Tibial nerve (tissue), 4 donors: ENCODE measurements around the gene S100A16.

Source experiments
- EP300 ChIP-seq, 2 donors: sonication (generic); formaldehyde crosslinking; IDR thresholded peaks; one replicate each; pipeline ENCODE4 v1.6.1; 2017; ENCODE audit warnings: antibody characterized with exemption in 2 of 2, mild to moderate bottlenecking in 1 of 2
- POLR2A ChIP-seq, 2 donors: fragments of 450-650 bp; IDR thresholded peaks; one replicate each; pipeline ENCODE4 v1.6.1; 2017; ENCODE audit warnings: antibody characterized with exemption in 2 of 2, mild to moderate bottlenecking in 2 of 2, moderate library complexity in 2 of 2
- TF ChIP-seq, protein P1 (sequence below), 5 experiments: fragments of 200-600 bp in 3 of 5; fragments of 450-650 bp in 2 of 5; sonication (generic) in 3 of 5; IDR thresholded peaks; one replicate each; pipeline ENCODE4 v1.5.1; 2016 to 2019; ENCODE audit warnings: antibody characterized with exemption in 5 of 5, mild to moderate bottlenecking in 3 of 5, moderate library complexity in 2 of 5

DNA sequence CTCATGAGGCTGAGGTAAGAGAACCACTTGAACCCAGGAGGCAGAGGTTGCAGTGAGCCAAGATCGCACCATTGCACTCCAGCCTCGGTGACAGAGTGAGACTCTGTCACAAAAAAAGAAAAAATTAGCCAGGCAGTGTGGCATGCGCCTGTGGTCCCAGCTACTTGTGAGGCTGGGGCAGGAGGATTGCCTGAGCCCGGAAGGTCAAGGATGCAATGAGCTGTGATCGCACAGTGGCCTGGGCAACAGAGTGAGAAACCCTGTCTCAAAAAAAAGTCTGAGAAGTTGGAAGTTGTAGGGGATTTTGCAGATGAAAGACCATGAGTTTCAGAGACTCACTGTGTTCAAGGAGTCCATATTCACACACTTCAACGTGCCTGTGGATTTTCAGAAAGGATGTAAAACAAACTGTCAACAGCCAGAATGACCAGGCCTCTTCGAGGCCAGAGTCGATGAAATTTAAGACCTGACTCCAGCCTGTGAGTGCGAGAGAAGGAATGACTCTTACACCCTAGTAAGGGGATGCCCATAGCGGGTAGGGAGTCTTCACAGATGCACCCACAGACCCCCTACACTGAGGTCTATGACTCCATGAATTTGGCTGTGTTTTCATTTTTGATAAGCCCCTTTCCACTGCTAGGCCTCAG lies 12.2 kb upstream of the S100A16 start:
- TF ChIP-seq POLR2A (IDR thresholded peaks at IDR 0.05) (no peak), EP300 (IDR thresholded peaks at IDR 0.05) (no peak)
- TF ChIP-seq, protein P1, sequence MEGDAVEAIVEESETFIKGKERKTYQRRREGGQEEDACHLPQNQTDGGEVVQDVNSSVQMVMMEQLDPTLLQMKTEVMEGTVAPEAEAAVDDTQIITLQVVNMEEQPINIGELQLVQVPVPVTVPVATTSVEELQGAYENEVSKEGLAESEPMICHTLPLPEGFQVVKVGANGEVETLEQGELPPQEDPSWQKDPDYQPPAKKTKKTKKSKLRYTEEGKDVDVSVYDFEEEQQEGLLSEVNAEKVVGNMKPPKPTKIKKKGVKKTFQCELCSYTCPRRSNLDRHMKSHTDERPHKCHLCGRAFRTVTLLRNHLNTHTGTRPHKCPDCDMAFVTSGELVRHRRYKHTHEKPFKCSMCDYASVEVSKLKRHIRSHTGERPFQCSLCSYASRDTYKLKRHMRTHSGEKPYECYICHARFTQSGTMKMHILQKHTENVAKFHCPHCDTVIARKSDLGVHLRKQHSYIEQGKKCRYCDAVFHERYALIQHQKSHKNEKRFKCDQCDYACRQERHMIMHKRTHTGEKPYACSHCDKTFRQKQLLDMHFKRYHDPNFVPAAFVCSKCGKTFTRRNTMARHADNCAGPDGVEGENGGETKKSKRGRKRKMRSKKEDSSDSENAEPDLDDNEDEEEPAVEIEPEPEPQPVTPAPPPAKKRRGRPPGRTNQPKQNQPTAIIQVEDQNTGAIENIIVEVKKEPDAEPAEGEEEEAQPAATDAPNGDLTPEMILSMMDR (IDR thresholded peaks at IDR 0.05): no peak
